AG04450 (cell line): ENCODE measurements around the gene GPC3. TPM values are rescaled to one million over a fixed set of nuclear protein-coding genes. Genes with fewer than 3 reads are reported as not detected.

Source experiments
- CTCF ChIA-PET: fragments of 300-600, 350-600 bp; formaldehyde crosslinking; extraction: SDS; loops from one replicate; lab custom pipeline; 2022; ENCODE audit warnings: antibody characterized with exemption, inconsistent platforms; lab: Charles Lee
- POLR2A ChIA-PET: fragments of 350-600 bp; formaldehyde crosslinking; extraction: SDS; loops from one replicate; lab custom pipeline; 2021; ENCODE audit warnings: antibody characterized with exemption, inconsistent platforms; lab: Yijun Ruan, JAX
- DNase-seq: peaks from one replicate; pipeline ENCODE4 v3.0.0-alpha.2; 2011; ENCODE audit warnings: low read depth, low spot score
- H3K27ac ChIP-seq: one replicate; pipeline ENCODE4 v1.5.1; 2012; ENCODE audit warnings: low read depth, low read length, control low read depth
- H3K27me3 ChIP-seq: one replicate; pipeline ENCODE4 v1.6.0; 2012; ENCODE audit warnings: low read length; ENCODE audit not compliant: control insufficient read depth, insufficient read depth
- H3K4me3 ChIP-seq: 2 replicates; pipeline ENCODE4 v1.5.1; 2011; ENCODE audit warnings: mild to moderate bottlenecking, low read depth, low read length, control low read depth
- H3K9me3 ChIP-seq: 2 replicates; pipeline ENCODE4 v1.5.1; 2012; ENCODE audit warnings: low read length; ENCODE audit not compliant: control insufficient read depth, insufficient read depth
- polyA plus RNA-seq: library from polyadenylated mRNA; depleted of rRNA; stranded (reverse); fragments of >200 nt; gene quantifications from 2 replicates; pipeline ENCODE4 v1.2.3, GENCODE V29; 2011
- TF ChIP-seq, protein P1 (sequence below): IDR thresholded peaks from 2 replicates; pipeline ENCODE4 v1.5.1; 2011; ENCODE audit warnings: low read depth, low read length, control low read depth, inconsistent platforms

The GPC3 gene
- polyA plus RNA-seq, 1 experiment: not detected

DNA sequence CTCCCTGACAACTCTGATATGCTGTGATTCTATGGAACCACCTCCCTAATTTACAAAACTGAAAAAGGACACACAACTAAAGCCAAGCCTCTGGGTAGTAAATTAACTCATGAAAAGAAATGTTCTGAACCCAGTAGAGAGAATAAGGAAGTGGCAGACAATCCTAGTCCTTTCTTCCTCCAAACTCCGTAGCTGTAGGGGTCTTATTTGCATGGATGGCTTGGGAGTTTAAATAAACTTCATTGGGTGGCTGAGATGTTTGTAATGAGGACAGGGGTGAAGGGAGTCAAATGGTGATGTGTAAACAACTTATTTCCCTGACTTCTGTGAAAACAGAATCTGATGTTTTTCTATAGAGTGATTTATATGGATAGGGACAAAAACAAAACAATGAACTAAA is 59.3 kb downstream of the GPC3 start:
- H3K27me3 ChIP-seq: no peaks in the 10 kb centered on the region
- ChIA-PET CTCF (no interaction called here), POLR2A (no interaction called here)
- H3K4me3 ChIP-seq: no peak overlapping the region
- TF ChIP-seq, protein P1, sequence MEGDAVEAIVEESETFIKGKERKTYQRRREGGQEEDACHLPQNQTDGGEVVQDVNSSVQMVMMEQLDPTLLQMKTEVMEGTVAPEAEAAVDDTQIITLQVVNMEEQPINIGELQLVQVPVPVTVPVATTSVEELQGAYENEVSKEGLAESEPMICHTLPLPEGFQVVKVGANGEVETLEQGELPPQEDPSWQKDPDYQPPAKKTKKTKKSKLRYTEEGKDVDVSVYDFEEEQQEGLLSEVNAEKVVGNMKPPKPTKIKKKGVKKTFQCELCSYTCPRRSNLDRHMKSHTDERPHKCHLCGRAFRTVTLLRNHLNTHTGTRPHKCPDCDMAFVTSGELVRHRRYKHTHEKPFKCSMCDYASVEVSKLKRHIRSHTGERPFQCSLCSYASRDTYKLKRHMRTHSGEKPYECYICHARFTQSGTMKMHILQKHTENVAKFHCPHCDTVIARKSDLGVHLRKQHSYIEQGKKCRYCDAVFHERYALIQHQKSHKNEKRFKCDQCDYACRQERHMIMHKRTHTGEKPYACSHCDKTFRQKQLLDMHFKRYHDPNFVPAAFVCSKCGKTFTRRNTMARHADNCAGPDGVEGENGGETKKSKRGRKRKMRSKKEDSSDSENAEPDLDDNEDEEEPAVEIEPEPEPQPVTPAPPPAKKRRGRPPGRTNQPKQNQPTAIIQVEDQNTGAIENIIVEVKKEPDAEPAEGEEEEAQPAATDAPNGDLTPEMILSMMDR: no peak
- no peaks in the 10 kb centered on the region for H3K9me3 ChIP-seq
- H3K27ac ChIP-seq: no peak overlapping the region
- DNase-seq: no peak

GRCh38 chrX:133924548-133924947 is 60.8 kb downstream of the GPC3 start:
- no peak overlapping the region for H3K4me3 ChIP-seq
- H3K27ac ChIP-seq: no peak overlapping the region
- POLR2A ChIA-PET: no interaction called here
- DNase-seq: no peak
- TF ChIP-seq, protein P1: no peak
- no peaks in the 10 kb centered on the region for H3K27me3 ChIP-seq
- no peaks in the 10 kb centered on the region for H3K9me3 ChIP-seq
- CTCF ChIA-PET: no interaction called here

GRCh38 chrX:133923548-133923947 is 61.8 kb downstream of the GPC3 start:
- POLR2A ChIA-PET: no interaction called here
- no peaks in the 10 kb centered on the region for H3K27me3 ChIP-seq
- H3K4me3 ChIP-seq: no peak overlapping the region
- no peak for DNase-seq
- TF ChIP-seq, protein P1: no peak
- CTCF ChIA-PET: no interaction called here
- no peaks in the 10 kb centered on the region for H3K9me3 ChIP-seq
- H3K27ac ChIP-seq: no peak overlapping the region

DNA sequence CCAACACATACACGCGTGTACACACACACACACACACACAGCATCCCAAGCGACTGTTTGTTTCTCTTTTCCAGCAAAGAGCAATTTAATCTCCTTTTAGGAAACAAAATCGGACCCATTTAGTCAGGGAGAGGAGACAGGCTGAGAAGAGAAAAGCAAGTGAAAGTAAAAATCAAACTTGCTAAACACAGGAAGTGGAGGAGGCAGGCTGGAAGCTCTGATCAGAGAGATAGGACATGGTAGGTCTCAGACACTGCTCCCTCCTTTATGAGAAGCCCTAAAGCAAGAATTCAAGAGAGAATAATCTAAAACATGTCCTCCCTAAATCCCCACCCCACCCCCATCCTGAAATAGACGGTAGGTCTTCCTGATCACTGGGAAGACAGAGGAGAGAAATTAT is 62.3 kb downstream of the GPC3 start:
- H3K27me3 ChIP-seq: no peaks in the 10 kb centered on the region
- POLR2A ChIA-PET: no interaction called here
- TF ChIP-seq, protein P1: no peak
- no peaks in the 10 kb centered on the region for H3K9me3 ChIP-seq
- CTCF ChIA-PET: interaction anchor here (1.6 kb wide), 1 partner anchor 138 kb away, joined by 3 read pairs; no protein-coding TSS in a partner anchor
- no peak overlapping the region for H3K27ac ChIP-seq
- no peak for DNase-seq
- no peak overlapping the region for H3K4me3 ChIP-seq

DNA sequence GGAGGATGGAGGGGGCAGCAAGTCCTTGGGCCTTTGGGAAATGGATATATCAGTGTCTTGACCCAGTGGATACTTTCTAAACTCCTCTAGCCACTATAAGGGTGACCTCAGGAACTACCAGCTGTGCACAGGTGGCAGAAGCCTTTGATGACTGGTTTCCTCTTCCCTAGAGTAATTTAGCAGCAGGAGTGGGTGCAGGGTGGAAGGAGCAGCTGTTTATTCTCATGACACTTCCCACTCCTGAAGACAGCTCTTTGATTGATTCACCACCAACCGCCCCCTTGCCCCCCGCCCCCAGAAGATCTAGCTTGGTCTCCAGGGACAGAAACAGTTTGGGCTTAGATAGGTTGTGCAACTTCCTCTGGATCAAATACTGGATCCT is 63.0 kb downstream of the GPC3 start:
- ChIA-PET POLR2A (no interaction called here), CTCF (interaction anchor here (1.0 to 1.6 kb wide), 3 partner anchors 10 to 137 kb away, joined by 3 to 7 read pairs (median 3); no protein-coding TSS in a partner anchor)
- TF ChIP-seq, protein P1: no peak
- Histone ChIP-seq H3K9me3 (no peaks in the 10 kb centered on the region), H3K27ac (no peak overlapping the region), H3K27me3 (no peaks in the 10 kb centered on the region), H3K4me3 (no peak overlapping the region)
- no peak for DNase-seq
